AG08395 (cell line): Measurements from ENCODE around the gene SYNC.
"Not testable (repeated sequence)": the region's sequence is repeated elsewhere in the genome, so short reads cannot be mapped to it uniquely, and the experiment has no call there.

Experiments used
- DNase-seq: peaks from one replicate; pipeline ENCODE4 v3.0.0; 2012; ENCODE audit warnings: mixed read lengths, low spot score

Gene SYNC

GRCh38 chr1:32642292-32642827 lies 60.2 kb downstream of the SYNC start:
- DNase-seq, result not testable (repeated sequence)

- DNase-seq, result peak; percentile 17
Measured at GRCh38 chr1:32639489-32640075, 63.0 kb downstream of the SYNC start.

GRCh38 chr1:32636914-32637645 lies 65.5 kb downstream of the SYNC start:
- DNase-seq, result no peak

GRCh38 chr1:32635508-32636277 lies 66.9 kb downstream of the SYNC start:
- no peak for DNase-seq

GRCh38 chr1:32632829-32633228 lies 69.7 kb downstream of the SYNC start:
- no peak for DNase-seq

GRCh38 chr1:32630173-32630572 lies 72.4 kb downstream of the SYNC start:
- DNase-seq, result not testable (repeated sequence)
